OCI-M2 (cell line): ENCODE data around the gene PDE4B.

Experiments
- DNase-seq: peaks from one replicate; lab custom pipeline; 2025; ENCODE audit not compliant: unreplicated experiment; lab: John Stamatoyannopoulos, UW

PDE4B gene

DNA sequence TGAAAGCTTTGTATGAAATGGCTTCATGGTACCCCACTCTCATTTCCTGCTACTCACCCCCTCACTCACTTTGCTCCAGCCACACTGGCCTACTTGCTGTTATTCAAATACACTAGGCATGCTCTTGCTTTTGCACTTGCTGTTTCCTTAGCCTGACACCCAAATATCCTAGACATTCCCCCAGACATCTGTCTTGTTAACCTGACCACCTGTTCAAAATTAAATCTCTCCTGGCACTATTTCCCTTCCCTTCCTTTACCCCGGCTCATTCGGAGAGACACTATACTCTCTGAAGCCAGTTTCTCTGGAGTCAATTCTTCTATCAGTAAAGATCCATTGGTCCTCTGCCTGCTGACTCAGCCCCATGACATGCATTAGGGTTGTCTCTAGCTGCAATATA, 435.3 kb downstream of the PDE4B start:
- no peak for DNase-seq

GRCh38 chr1:66231217-66231616, 438.5 kb downstream of the PDE4B start:
- DNase-seq, result no peak

DNA sequence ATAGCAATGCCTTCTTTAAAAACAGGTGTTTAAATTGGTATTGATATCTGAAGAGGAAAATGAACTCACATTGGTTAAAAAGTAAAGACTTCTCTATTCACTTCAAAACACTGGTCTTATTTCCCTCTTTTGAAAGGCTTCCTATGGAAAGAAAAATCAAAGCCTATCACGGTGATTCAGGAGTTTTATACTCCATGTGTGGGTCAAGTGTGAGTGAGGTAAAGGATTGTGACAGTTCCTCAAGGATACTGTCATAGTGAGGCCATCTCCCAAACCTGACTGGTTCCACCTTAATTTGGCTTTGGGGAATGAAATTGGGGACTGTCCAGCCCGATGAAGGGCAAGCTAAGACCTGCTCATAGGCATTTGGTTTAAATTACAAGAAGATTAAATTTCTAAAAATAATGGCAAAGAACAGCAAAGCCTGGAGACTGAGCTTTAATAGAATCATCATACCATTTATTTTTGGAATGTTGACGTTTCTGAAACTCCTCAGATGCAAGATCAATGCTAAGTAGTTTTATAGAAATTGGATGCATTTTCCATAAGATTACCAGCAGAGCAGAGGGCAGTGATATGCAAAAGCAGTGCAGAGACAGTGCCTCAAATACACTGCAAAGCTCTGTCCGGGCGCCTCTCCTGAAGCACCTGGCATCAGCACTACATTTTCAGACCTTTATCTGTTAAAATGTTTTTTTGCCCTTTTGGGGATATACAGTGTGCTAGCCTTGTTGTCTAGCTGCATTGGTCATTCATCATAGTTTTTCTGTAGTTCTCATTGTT, 439.2 kb downstream of the PDE4B start:
- no peak for DNase-seq

- DNase-seq, result no peak
Observed at GRCh38 chr1:66237042-66237441, 444.3 kb downstream of the PDE4B start.

- DNase-seq, result no peak
Observed at GRCh38 chr1:66237722-66238479, 445.2 kb downstream of the PDE4B start.

DNA sequence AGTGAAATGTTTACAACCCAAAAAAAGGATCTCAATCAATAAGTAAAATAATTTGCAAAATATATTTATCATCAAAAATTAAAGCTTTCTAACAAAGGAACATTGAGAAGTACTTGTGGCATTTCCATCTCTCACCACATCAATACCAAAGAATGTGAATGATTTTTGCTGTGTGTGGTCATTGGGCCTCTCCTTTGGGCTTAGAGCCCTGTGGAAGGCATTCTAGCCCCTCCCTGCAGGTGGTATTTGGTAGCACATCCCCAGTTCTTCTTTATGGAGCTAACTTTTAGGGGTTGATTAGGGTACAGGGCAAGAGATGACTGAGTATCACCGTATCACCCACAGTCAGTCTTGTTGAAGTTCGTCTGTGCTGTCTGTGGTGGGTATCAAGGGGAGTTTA, 447.1 kb downstream of the PDE4B start:
- no peak for DNase-seq

GRCh38 chr1:66240491-66241484, 448.1 kb downstream of the PDE4B start:
- DNase-seq, result no peak

DNA sequence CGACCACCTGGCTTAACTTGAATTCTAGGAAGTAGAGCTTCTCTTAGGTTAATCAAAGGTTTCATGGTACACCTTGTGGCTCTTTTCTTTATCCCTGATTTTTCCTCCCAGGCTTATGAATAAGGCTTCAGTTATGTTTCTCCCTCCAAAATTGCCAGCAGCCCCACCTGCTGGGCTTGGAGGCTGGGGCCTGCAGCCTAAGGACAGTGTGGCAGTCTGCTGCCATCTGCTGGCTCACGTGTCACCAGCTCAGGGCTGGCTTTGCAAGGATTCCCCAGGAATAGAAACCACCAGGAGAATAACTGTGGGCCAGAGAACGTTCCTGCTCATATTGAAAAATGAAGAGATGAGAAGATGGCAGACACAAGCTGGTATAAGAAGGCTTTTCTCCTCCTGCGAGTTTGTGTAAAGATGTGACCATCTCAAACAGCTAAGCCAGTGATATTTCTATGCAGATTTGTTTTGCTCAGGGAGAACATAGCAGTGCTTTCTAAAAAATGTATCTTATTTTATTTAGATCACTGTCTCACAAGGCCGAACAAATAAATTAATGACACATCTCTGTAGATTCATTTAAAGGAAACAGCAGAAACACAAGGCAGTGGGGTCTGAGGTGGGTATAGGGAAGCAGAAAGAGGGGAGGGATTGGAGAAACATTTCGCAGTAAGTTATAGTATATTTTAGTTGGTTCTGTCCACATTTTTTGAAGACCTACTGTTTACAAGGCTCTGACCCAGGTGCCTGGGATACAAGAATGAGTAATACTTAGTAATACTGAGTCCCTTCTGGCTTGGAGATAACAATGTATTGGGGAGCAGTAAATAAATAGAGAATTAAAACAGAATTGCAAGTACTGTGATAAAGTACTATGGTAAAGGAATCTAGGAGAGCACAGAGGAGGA, 450.2 kb downstream of the PDE4B start:
- no peak for DNase-seq

GRCh38 chr1:66243548-66244130, 450.9 kb downstream of the PDE4B start:
- no peak for DNase-seq

DNA sequence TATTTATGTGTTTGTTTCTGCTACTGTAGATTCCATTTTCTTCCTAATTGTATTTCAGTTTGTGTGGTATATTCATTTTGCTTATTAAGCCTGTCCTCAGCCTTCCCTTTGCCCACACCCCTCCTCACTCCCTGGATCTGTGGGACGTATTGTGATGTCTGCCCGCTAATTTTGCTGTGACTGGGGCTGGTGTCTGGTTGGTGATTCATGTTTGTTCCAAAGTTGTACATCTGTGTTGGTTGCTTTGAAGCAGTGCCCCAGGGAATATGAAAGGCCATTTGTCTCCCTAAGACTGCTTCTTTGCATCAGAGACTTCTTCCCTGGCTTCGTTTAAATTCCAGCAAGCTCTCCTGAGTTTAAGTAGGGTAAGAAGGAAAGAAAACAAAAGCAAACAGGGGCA, 451.7 kb downstream of the PDE4B start:
- no peak for DNase-seq

DNA sequence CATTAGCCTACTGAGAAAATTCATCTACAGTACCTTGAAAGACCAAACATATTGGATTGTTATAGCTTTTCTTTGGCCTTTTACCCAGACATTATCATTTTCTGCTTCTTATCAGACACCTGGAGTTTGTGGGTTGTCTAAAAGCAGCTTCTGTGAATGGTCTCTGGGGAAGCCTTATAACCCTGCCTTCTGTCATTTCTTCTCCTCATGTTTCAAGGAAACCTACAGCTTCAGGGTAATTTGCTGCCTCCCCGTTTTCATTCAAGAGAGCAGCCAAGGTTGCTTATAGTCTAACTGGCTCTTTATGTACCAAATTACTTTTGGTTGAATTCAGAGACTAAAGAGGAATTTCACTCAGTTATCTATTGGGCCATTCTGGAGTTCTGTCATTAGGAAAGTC, 453.0 kb downstream of the PDE4B start:
- DNase-seq, result no peak

DNA sequence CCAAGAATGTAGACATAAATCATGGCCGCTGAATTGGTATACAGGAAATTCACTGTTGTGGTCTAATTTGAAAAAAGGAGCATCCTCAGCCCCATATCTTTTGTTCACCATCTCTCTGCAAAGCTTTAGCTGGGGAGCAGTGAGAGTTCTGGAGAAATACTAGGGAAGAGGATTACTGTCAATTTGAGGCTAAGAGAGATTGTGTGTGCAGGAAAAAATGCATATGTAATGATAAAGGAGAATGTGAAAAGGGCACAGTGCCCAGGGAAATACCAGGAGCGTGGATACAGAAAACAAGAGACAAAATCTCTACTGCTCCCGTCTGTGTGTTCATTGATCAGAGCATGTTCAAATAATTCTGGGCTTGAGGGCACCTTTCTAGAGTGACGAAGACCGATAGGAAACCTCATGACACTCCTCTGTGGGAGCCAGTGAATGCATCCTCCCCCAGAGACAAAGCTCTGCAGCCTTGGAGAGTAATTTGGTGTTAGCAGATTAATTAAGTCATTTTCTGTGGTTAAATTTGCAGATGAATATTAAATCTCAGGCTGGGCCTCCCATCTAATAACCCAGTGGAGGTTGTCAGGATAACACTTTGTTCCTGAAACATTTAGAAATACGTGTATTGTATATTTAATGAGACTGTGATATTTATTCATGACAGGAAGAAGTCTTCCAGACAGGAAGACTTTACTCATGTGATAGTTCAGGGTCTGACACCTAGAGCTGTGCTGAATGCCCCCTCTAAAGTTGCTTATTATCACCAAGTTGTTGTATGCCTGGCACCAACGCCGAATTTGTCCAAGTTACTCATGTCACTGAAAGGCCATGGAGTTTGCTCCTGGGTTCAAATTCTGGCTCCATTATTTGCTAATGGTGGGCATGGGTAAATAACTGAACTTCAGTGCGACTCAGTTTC, 453.9 kb downstream of the PDE4B start:
- no peak for DNase-seq

DNA sequence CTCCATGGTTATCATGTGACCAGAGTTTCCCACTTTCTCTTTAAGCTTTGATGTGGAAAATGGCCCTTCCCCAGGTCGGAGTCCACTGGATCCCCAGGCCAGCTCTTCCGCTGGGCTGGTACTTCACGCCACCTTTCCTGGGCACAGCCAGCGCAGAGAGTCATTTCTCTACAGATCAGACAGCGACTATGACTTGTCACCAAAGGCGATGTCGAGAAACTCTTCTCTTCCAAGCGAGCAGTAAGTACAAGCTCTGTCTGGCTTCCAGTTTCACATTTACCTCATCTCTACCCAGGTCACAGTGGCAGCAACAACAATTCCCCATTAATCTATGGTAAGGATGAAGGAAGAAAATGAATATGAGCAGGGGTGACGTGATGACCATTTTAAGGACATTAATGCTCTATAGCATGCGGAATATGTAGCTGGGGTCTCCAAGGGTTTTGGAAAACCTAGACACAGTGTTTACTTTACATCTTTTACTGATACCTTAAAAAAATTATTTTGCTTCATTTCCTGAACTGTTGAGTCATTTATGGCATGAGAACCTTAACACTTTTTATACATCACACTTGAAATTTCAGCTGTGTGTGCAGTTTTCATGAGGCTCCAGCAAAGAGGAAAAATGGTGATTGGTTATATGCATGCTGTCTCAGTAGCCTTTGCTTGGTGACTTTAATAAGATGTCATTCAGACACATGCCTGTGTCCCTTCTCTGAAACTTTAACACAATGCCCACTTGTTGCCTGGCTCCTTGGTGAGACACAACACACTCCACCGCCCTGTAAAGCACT, 454.9 kb downstream of the PDE4B start:
- no peak for DNase-seq

DNA sequence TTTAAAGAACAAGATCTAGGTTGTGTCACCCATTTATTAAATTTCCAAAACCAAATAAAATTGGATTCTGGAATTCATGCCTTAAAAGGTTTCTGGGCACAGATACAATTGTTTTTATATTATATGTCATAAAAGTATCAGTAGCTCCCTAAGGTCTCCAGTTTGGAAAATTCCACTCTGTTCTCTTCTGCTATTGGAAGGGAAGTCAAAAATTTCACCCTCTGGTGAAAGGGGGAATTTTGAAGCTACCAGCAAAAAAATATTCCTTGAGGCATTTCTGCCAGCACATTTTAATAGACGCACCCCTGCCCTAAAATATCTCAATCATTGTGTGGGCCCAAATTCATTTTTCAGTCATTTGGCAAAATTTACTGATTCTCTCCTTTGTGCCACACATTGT, 455.6 kb downstream of the PDE4B start:
- DNase-seq, result no peak

DNA sequence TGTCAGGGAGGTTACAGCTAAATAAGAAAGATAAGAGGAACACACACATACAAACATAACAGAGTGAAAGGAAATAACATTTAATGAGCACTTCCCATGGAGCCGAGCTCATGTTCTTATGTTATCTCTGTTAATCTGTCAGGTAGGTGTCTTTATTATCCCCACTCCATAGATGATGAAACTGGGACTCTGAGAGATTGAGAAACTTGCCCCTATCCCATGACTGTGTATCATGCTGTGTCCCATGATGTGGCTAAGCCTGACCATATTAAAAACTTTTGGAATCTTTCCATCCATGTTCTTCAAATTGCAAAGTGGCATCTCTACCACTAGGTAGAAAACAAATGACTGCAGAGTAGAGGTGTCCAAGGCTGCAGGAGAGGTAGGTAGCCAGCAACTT, 456.1 kb downstream of the PDE4B start:
- DNase-seq, result no peak

- no peak for DNase-seq
Observed at GRCh38 chr1:66250075-66250474, 457.4 kb downstream of the PDE4B start.

- DNase-seq, result no peak
Observed at GRCh38 chr1:66250478-66250877, 457.8 kb downstream of the PDE4B start.

DNA sequence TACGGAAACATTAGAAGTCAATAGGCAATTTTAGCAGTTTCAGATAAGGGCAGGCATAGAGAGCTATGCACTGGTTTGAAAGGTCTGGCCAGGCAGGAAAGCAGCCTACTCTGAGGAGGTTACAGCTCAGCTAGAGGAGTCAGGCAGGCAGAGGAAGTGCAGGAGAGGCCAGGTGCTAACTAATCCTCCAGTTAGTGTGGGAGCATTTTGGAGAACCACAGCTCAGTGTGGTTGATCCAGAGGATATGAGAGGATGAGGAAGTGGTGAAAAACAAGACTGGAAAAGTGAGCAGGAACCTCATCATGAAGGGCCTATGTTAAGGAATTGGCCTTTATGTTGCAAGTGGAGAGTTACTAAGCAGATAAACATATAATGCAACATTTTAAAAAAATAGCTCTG, 458.9 kb downstream of the PDE4B start:
- DNase-seq, result no peak
